K562 (cell line): Measurements from ENCODE around the gene PRDM8. TPM values are rescaled to one million over a fixed set of nuclear protein-coding genes. Genes with fewer than 3 reads are reported as not detected.
A peak's percentile ranks its signal among the peaks of the same experiment; 100 is the strongest.

Experiments
- CTBP1 ChIP-seq: fragments of 450-650 bp; IDR thresholded peaks from 2 replicates; pipeline ENCODE4 v1.6.1; 2016; ENCODE audit warnings: borderline replicate concordance
- HMG20B ChIP-seq: fragments of 250-450 bp; sonication (Bioruptor Pico); IDR thresholded peaks from 2 replicates; pipeline ENCODE4 v1.5.0; 2021; ENCODE audit warnings: mild to moderate bottlenecking
- JUNB ChIP-seq: fragments of 450-650 bp; formaldehyde crosslinking; conservative IDR thresholded peaks from 2 replicates; pipeline ENCODE4 v1.4.0; 2020; ENCODE audit warnings: mild to moderate bottlenecking
- KAT7 ChIP-seq: sonication (generic); formaldehyde crosslinking; IDR thresholded peaks from 2 replicates; pipeline ENCODE4 v1.8.0; 2022; ENCODE audit warnings: missing genetic modification reagents, mild to moderate bottlenecking, borderline replicate concordance
- MBD2 ChIP-seq: sonication (generic); IDR thresholded peaks from 2 replicates; pipeline ENCODE4 v1.6.1; 2016; ENCODE audit warnings: low read depth, borderline replicate concordance
- NELFE ChIP-seq: IDR thresholded peaks from 2 replicates; pipeline ENCODE4 v1.6.1; 2011; ENCODE audit warnings: mild to moderate bottlenecking; ENCODE audit not compliant: insufficient read depth, insufficient read length
- NR4A1 ChIP-seq, 2 experiments: fragments of 250-450 bp in 1 of 2; fragments of 450-650 bp in 1 of 2; sonication (Bioruptor Pico) in 1 of 2; IDR thresholded peaks; 2 replicates each; pipeline versions ENCODE4 v1.4.0 to v1.6.1; 2016 to 2020; ENCODE audit warnings: mild to moderate bottlenecking in 2 of 2, missing compliant biosample characterization in 1 of 2, missing genetic modification characterization in 1 of 2, moderate library complexity in 1 of 2
- PCBP2 ChIP-seq: fragments of 200-400 bp; formaldehyde crosslinking; IDR thresholded peaks from 2 replicates; pipeline ENCODE4 v1.6.1; 2018; ENCODE audit warnings: low read length, low read depth, mild to moderate bottlenecking, moderate library complexity; ENCODE audit not compliant: poor library complexity, severe bottlenecking
- SMAD2 ChIP-seq: fragments of 150-350 bp; IDR thresholded peaks from 2 replicates; pipeline ENCODE4 v1.6.1; 2014; ENCODE audit warnings: low read depth, mild to moderate bottlenecking, low read length
- TBL1XR1 ChIP-seq, 2 experiments: IDR thresholded peaks; 2 replicates each; pipeline ENCODE4 v1.6.1; 2012; ENCODE audit warnings: improper control_type of control experiment in 2 of 2, low read length in 2 of 2, mild to moderate bottlenecking in 1 of 2
- ZNF146 ChIP-seq: IDR thresholded peaks from one replicate; pipeline ENCODE4 v1.6.1; 2018; ENCODE audit warnings: missing compliant biosample characterization; ENCODE audit not compliant: unreplicated experiment
- polyA plus RNA-seq, 8 experiments: library from polyadenylated mRNA; depleted of rRNA in 4 of 8; stranded (reverse) in 5 of 8; unstranded in 3 of 8; fragments of >200 nt; fragmentation: Nextera tagmentation in 2 of 8; fragmentation: Illumina TruSeq in 1 of 8; extraction: Ambion mirVana in 2 of 8; extraction: Trizol in 1 of 8; gene quantifications; 2 replicates each; pipeline versions ENCODE4 v1.2.1 to v1.2.3, GENCODE V29; 2011 to 2014; ENCODE audit warnings: inconsistent platforms in 1 of 8, missing spikeins in 1 of 8
- total RNA-seq, 7 experiments: library from RNA; depleted of rRNA in 6 of 7; stranded (reverse); fragments of >200 nt in 6 of 7; fragmentation: Illumina TruSeq in 2 of 7; extraction: Trizol in 2 of 7; gene quantifications; 2 replicates each; pipeline versions ENCODE4 v1.2.1 to v1.2.3, GENCODE V29; 2011 to 2021; ENCODE audit warnings: low replicate concordance in 1 of 7
- TF ChIP-seq, protein P1 (sequence below), 2 experiments: fragments of 450-650 bp; IDR thresholded peaks; 2 replicates each; pipeline ENCODE4 v1.6.1; 2016; ENCODE audit warnings: mild to moderate bottlenecking in 2 of 2, borderline replicate concordance in 1 of 2, low read depth in 1 of 2, moderate library complexity in 1 of 2
- TF ChIP-seq, protein P2 (sequence below): fragments of 150-350 bp; IDR thresholded peaks from 2 replicates; pipeline ENCODE4 v1.6.1; 2014; ENCODE audit warnings: low read depth, mild to moderate bottlenecking, low read length, borderline replicate concordance
- TF ChIP-seq, protein P3 (sequence below): fragments of 450-650 bp; IDR thresholded peaks from 2 replicates; pipeline ENCODE4 v1.6.1; 2016; ENCODE audit warnings: missing biosample characterization, missing genetic modification characterization

Gene PRDM8
- total and polyA plus RNA-seq, 9 of the 15 experiments (the other 6 are each of a cell fraction or from before 2014, with no cell fraction given), result 0.40 TPM; not detected in 8

DNA sequence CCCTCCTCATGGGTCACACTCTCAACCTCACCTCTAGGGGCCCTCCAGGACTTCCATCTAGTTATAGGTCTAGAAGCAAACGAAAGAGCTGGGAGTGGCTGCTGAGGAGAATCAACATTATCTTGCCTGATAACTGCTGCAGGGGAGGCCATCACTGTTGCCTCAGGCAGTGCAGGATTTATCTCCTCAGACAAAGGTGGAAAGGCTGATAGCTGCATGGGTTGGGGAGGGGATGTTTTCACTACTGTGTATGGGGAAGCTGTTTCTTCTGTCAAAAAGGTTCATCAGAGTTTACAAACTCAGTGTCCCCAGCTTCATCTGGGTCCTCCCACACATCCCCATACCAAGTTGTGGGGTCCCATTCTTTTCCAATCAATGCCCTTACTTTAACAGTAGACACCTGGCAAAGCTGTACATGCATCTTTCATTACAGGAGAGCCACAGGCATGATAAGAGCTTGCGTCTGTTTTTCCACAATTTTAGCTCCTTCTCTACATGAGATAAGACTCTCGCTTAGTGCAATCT is 17.6 kb upstream of the PRDM8 start (continued):
- TF ChIP-seq, protein P1, sequence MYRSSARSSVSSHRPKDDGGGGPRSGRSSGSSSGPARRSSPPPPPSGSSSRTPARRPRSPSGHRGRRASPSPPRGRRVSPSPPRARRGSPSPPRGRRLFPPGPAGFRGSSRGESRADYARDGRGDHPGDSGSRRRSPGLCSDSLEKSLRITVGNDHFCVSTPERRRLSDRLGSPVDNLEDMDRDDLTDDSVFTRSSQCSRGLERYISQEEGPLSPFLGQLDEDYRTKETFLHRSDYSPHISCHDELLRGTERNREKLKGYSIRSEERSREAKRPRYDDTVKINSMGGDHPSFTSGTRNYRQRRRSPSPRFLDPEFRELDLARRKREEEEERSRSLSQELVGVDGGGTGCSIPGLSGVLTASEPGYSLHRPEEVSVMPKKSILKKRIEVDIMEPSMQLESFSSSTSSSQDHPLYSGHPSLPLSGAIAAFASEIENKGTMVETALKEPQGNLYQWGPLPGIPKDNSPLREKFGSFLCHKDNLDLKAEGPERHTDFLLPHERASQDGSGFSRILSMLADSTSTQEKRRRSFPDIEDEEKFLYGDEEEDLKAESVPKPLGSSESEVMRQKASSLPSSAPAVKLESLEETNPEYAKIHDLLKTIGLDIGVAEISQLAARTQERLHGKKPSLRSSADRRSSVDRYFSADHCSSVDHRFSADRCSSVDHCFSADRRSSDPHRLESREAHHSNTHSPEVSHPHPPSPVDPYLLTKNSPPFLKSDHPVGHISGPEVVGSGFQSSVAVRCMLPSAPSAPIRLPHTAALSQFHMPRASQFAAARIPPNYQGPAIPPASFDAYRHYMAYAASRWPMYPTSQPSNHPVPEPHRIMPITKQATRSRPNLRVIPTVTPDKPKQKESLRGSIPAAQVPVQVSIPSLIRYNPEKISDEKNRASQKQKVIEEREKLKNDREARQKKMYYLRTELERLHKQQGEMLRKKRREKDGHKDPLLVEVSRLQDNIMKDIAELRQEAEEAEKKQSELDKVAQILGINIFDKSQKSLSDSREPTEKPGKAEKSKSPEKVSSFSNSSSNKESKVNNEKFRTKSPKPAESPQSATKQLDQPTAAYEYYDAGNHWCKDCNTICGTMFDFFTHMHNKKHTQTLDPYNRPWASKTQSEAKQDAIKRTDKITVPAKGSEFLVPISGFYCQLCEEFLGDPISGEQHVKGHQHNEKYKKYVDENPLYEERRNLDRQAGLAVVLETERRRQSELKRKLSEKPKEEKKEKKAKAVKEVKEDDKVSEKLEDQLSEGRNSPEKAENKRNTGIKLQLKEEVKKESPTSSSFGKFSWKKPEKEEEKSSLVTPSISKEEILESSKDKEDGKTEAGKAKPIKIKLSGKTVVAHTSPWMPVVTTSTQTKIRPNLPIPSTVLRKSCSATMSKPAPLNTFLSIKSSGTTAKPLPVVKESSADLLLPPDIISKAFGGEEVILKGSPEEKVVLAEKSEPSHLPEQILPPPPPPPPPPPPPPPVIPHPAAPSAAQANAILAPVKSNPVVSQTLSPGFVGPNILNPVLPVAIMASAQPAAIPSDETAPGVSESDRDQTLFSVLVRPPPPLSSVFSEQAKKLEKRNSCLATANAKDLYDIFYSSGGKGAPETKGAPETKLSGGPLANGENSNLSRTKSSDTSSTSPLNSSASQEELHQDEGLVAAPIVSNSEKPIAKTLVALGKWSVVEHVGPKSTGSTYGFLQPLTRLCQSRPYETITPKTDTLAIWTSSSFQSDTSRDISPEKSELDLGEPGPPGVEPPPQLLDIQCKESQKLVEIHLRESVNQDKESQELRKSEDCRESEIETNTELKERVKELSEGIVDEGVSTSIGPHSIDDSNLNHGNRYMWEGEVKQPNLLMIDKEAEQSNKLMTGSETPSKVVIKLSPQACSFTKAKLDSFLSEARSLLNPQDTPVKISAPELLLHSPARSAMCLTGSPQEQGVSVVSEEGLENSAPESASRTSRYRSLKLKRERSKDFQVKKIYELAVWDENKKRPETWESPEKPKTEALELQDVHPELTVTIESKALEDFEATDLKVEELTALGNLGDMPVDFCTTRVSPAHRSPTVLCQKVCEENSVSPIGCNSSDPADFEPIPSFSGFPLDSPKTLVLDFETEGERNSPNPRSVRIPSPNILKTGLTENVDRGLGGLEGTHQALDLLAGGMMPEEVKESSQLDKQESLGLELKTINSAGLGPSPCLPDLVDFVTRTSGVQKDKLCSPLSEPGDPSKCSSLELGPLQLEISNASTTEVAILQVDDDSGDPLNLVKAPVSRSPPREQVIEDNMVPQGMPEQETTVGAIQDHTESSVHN (IDR thresholded peaks at IDR 0.05; ENCODE audit: borderline replicate concordance in 1 of 2, low read depth in 1 of 2), result no peak
- TF ChIP-seq, protein P2, sequence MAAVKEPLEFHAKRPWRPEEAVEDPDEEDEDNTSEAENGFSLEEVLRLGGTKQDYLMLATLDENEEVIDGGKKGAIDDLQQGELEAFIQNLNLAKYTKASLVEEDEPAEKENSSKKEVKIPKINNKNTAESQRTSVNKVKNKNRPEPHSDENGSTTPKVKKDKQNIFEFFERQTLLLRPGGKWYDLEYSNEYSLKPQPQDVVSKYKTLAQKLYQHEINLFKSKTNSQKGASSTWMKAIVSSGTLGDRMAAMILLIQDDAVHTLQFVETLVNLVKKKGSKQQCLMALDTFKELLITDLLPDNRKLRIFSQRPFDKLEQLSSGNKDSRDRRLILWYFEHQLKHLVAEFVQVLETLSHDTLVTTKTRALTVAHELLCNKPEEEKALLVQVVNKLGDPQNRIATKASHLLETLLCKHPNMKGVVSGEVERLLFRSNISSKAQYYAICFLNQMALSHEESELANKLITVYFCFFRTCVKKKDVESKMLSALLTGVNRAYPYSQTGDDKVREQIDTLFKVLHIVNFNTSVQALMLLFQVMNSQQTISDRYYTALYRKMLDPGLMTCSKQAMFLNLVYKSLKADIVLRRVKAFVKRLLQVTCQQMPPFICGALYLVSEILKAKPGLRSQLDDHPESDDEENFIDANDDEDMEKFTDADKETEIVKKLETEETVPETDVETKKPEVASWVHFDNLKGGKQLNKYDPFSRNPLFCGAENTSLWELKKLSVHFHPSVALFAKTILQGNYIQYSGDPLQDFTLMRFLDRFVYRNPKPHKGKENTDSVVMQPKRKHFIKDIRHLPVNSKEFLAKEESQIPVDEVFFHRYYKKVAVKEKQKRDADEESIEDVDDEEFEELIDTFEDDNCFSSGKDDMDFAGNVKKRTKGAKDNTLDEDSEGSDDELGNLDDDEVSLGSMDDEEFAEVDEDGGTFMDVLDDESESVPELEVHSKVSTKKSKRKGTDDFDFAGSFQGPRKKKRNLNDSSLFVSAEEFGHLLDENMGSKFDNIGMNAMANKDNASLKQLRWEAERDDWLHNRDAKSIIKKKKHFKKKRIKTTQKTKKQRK, result no peak
- no peak for TF ChIP-seq PCBP2
- TF ChIP-seq NR4A1 (CRISPR knock-in tag; IDR thresholded peaks at IDR 0.05), result no peak
- peak; percentile 38; the same call in 1 of the 2 replicates for TF ChIP-seq NR4A1 (tag; IDR thresholded peaks at IDR 0.05)
- no peak for TF ChIP-seq KAT7 (CRISPR knock-in tag)
- no peak for TF ChIP-seq NELFE
- TF ChIP-seq HMG20B (CRISPR knock-in tag), result no peak
- TF ChIP-seq ZNF146 (CRISPR knock-in tag), result no peak
- TF ChIP-seq JUNB (CRISPR knock-in tag), result no peak
- peak in 1 of 2 experiments; percentile 92; a peak in 3 of 4 replicates for TF ChIP-seq TBL1XR1 (IDR thresholded peaks at IDR 0.05; ENCODE audit: low read length in 2 of 2)
- TF ChIP-seq CTBP1, result peak; percentile 99
- peak; percentile 63; the same call in 1 of the 2 replicates for TF ChIP-seq MBD2
- TF ChIP-seq SMAD2, result no peak
- TF ChIP-seq, protein P3, sequence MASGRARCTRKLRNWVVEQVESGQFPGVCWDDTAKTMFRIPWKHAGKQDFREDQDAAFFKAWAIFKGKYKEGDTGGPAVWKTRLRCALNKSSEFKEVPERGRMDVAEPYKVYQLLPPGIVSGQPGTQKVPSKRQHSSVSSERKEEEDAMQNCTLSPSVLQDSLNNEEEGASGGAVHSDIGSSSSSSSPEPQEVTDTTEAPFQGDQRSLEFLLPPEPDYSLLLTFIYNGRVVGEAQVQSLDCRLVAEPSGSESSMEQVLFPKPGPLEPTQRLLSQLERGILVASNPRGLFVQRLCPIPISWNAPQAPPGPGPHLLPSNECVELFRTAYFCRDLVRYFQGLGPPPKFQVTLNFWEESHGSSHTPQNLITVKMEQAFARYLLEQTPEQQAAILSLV (tag), result no peak
